Embryonic facial prominence (tissue), 1 donor: Measurements from ENCODE around the gene FSTL5.

Experiments used
- DNase-seq: peaks from one replicate; pipeline ENCODE4 v3.0.0-alpha.2; 2016; ENCODE audit errors: extremely low spot score

Gene FSTL5

GRCh38 chr4:161936625-161937550 lies 226.9 kb downstream of the FSTL5 start:
- DNase-seq: no peak

DNA sequence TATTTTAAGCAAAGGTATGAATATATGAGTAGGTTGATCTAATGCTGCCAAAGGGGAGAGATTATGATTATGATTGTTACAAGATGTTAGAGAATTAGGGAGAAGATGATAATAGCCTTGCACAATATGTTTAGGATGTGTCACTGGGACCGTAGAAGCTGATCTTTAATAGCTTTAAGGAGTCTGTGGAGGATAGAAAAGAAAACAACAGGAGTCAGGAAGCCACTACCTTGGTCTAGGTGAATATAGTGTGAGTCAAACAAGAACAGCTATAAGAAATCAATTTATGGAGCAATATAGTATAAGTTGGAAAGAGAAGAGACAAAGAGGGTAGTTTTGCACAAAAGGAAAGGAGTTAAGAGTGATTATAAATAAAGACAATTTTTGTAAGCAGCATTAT lies 232.7 kb downstream of the FSTL5 start:
- no peak for DNase-seq

DNA sequence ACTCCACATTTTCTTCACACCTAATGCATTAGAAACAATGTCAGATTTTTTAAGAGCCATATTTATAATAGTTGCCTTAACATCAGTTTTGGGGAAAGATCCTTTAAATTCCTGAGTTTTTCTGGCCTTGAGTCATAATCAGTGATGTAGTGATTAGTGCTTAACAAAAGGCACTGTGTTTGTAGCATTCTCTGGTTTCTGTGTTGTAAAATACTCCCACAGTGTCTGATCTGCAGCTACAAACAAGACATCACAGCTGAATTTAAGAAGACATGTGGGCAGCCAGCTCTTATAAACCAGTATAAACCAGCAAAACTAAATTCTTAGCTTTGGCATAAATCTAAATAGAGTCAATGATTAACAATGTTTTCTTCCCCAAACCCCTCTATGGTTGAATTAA lies 233.8 kb downstream of the FSTL5 start:
- DNase-seq: no peak

DNA sequence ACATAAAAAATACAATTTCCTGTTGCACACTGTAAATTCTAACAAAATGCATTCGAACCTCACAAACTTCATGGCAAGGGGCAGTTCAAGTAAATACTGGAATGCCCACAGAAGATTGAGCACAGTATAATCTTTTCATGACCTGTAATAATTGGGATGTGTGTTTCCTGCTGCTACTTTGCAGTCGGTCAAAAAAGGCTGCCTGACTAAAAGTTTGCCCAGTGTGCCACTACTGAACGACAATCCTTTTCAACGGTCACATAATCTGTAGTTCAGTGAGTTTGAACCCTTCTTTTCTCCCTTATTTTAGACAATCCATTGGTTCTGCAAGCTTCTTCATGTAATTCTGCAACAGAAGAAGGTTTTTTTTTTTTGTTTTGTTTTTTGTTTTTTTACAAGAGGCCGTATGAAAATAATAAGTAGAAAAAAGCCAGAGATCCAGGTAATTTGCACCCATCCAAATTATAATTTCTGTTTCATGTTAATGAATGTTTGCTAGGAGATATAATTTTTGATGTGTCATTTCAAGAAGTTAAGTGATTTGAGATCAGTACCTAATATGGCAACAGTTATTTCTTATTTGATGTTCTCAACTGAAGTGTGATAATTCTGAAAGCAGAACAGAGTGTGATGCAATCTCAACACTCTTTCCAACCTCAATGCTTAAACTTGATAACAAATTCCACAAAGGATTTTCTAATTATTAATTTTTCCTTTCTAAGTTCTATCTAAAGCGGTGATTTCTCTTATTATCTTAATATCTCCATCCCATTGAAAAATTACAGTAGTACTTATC lies 237.6 kb downstream of the FSTL5 start:
- no peak for DNase-seq

- no peak for DNase-seq
Measured at GRCh38 chr4:161920304-161921052, 243.3 kb downstream of the FSTL5 start.

GRCh38 chr4:161919442-161920220 lies 244.2 kb downstream of the FSTL5 start:
- no peak for DNase-seq

DNA sequence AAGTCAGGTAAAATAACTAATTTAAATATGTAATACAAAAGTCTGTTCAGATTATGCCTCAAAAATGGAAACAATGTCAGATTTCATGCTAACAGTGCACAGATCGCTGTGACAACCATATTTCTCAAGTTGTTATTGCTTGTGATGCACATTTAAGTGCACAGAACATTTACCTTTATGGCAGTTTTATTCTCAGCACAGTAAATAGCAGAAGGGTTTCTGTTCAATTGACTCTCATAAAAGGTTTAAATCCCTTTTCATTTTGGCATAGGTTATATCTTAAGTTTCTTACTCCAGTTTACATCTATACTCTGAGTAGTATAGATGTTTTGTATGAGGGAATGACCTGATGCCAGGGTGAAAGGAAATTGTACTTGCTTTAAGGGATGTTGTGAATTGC lies 247.8 kb downstream of the FSTL5 start:
- no peak for DNase-seq

GRCh38 chr4:161907590-161907955 lies 256.2 kb downstream of the FSTL5 start:
- DNase-seq: no peak

DNA sequence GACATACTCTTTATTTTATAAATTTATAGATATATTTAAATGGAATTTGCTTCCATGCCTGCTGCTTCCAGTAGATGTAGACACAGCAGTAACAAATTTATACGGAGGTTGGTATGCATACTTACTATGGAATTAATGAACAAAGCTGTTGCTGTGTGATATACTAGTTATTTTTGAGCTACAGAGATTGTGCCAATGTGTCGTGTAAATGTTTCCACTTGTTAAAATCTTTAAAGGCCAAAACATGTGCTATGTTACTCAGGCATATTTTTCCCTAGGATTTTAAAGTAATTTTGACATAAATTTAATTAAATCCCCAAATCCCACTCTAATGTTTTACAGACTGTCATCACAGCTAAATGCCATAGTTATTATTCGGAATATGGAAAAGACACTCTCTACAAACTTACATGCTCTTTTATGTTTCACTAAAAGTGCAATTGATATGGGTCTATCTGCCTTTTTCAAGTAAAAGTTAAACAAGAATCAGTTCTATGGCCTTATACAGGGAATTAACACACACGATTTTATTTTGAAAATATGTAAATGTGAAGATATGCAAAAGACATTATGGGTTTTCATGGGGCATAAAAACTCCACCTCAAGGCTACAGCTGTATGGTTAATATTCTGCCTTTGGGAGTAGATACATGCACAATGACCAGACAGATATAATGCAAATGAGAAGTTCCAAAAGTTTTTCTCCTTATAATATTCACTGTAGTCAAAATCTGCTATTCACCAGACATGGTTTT lies 256.8 kb downstream of the FSTL5 start:
- DNase-seq: no peak

- DNase-seq: no peak
Measured at GRCh38 chr4:161900110-161900509, 263.7 kb downstream of the FSTL5 start.

GRCh38 chr4:161894493-161895167 lies 269.2 kb downstream of the FSTL5 start:
- DNase-seq: no peak

- no peak for DNase-seq
Measured at GRCh38 chr4:161894014-161894413, 269.8 kb downstream of the FSTL5 start.

- no peak for DNase-seq
Measured at GRCh38 chr4:161893566-161893965, 270.2 kb downstream of the FSTL5 start.

GRCh38 chr4:161892951-161893350 lies 270.8 kb downstream of the FSTL5 start:
- no peak for DNase-seq

DNA sequence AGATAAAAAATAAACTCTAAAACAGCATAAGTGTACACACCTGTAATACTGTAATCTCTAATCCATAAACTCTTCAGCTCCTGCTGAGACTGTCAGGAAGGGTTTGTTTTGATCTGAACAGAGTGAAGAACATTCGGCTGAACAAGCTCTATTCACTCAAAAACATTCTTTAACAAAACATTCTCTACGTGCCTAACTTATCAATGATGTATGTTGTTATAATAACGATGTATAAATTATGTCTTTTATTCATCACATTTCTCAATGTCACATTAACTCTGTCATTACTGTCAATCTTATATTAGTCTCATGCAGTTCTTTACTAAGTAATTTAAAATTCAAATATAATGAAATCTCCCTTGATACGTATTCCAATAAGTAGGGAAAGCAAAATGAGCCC lies 280.6 kb downstream of the FSTL5 start:
- no peak for DNase-seq

GRCh38 chr4:161881370-161881769 lies 282.4 kb downstream of the FSTL5 start:
- DNase-seq: no peak

DNA sequence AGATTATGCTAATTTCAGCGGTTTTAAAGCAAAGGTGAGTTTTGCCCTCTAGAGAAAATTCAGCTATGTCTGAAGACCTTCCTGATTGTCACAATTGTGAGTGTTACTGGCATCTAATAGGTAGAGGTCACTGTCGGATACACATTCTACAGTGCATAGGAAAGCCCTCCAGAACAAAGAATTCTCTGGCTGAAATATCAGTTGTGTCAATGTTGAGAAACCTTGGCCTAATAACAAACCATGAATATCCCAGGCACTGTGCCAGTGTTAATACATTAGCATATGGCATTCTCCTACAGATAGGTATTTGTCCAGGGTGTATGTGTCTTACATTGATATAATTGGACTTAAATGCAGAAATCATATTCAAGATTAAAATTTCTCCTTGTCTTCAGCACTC lies 294.3 kb downstream of the FSTL5 start:
- DNase-seq: no peak

- no peak for DNase-seq
Measured at GRCh38 chr4:161856711-161857326, 307.0 kb downstream of the FSTL5 start.

- DNase-seq: no peak
Measured at GRCh38 chr4:161850631-161851030, 313.2 kb downstream of the FSTL5 start.

- no peak for DNase-seq
Measured at GRCh38 chr4:161841759-161842158, 322.0 kb downstream of the FSTL5 start.
